GM12865 (cell line): ENCODE results near the gene PSMD11.

ENCODE experiments used
- DNase-seq: peaks from one replicate; pipeline ENCODE4 v3.0.0; 2010; ENCODE audit warnings: low read depth
- H3K4me3 ChIP-seq: 2 replicates; pipeline ENCODE4 v1.5.1; 2011; ENCODE audit warnings: mild to moderate bottlenecking, low read depth, low read length, control low read depth
- TF ChIP-seq, protein P1 (sequence below): IDR thresholded peaks from 2 replicates; pipeline ENCODE4 v1.5.1; 2011; ENCODE audit warnings: low read length, control low read depth, low read depth, inconsistent platforms; ENCODE audit not compliant: insufficient read depth; ENCODE audit errors: missing control alignments

PSMD11 gene

DNA sequence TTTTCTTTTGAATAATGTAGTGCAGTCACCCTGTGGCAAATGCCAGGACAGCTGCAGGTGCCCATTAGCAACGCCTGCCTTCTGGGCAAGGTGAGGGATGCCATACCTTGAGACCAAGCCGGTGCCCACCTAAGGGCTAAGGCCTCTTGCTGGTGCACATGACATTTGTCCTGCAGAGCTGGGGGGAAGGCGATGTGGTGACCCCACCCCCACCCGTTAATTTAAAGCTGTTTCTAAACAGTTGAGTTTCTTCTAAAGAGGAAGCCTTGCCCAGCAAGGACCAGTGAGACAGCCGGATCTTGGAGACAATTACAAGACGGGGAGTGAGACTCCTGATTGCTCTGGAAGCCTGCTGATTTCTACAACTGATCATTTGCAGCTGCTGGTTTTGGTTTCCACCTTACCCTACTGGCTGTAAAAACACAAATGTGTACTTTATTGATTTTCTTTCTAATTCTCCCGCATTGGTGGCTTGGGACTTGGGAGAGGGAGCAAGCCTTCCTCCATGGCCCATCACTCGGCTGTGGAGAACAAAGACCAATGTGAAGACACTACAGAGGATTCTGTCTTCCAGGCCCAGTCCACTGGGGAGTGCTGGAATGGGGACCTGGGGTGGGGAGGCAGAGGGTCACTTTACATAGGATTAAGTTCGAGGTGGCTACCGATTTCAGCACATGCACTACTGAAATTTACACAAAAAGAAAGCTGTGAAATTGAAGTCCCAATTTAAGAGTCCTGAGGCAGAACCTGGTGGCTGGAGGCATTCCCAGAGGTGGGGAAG, 45.2 kb downstream of the PSMD11 start:
- DNase-seq = peak; percentile 58
- peak overlapping the region; percentile 47 for H3K4me3 ChIP-seq
- TF ChIP-seq, protein P1, sequence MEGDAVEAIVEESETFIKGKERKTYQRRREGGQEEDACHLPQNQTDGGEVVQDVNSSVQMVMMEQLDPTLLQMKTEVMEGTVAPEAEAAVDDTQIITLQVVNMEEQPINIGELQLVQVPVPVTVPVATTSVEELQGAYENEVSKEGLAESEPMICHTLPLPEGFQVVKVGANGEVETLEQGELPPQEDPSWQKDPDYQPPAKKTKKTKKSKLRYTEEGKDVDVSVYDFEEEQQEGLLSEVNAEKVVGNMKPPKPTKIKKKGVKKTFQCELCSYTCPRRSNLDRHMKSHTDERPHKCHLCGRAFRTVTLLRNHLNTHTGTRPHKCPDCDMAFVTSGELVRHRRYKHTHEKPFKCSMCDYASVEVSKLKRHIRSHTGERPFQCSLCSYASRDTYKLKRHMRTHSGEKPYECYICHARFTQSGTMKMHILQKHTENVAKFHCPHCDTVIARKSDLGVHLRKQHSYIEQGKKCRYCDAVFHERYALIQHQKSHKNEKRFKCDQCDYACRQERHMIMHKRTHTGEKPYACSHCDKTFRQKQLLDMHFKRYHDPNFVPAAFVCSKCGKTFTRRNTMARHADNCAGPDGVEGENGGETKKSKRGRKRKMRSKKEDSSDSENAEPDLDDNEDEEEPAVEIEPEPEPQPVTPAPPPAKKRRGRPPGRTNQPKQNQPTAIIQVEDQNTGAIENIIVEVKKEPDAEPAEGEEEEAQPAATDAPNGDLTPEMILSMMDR = no peak

DNA sequence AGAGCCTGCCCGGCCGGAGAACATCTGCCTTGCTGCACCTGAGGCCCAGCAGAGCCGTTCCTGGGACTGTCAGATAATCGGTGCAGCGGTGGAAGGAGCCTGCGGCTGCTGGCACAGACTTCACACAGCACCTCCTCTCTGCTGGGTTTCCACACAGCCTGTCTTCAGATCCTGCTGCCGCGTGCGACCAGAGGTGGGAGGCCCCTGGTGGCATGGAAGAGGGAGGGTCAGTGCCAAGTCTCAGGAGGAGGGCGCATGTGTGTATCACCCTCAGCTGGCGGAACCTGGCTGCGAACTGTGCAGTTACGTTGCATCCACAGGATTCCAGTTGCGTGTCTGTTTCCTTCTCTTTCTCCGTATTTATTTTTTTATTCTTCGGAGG, 45.8 kb downstream of the PSMD11 start:
- H3K4me3 ChIP-seq = peak overlapping the region; percentile 47

DNA sequence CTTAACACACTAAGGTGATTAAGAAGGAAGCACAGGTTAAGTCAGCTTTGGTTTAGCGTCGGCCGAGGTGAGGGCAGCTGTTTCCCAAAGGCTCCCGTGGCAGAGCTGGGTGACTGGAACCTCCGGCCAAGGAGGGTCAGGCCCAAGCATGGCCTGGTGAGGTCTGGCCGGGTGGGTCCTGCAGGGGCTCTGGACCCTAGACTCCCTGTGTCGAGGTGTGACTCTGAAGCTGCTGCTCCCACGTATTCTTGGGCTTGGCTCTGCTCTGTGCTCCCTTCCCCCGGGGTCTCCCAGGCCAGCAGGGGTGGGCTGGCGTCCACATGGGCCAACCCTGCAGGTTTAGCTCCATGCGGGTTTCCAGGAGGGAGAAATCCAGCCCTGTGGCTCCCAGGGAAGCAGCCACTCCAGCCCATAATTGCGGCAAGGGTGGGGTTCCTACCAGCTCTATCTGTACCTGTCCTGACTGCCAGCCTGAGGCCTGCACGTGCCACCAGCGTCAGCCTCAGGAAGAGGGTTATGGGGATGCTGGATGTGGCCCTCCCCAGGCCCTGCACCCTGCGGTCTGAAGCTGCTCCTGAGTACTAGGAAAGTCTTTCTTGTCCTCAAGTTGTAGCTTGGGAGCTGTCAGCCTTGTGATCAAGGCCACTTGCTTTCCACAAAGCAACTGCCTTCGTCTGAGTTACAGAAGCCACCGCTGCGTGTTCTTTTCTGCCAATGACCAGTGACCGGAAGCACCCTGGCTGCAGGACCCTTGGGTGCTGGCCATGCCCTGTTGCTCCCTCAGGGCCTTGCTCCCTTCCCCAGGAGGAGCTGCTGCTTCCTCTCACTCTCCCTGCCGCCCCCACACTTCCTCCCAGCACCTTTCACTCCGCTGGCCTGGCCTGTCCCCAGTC, 47.3 kb downstream of the PSMD11 start:
- H3K4me3 ChIP-seq = peak overlapping the region; percentile 47
- peak; percentile 42 for DNase-seq
- TF ChIP-seq, protein P1 = no peak

More for the DNA sequence above, 45.8 kb downstream of the PSMD11 start:
- DNase-seq = peak; percentile 36
- TF ChIP-seq, protein P1 = no peak

GRCh38 chr17:32492264-32492589, 47.9 kb downstream of the PSMD11 start:
- TF ChIP-seq, protein P1 = no peak
- DNase-seq = no peak
- H3K4me3 ChIP-seq = no peak overlapping the region

GRCh38 chr17:32492648-32493289, 48.5 kb downstream of the PSMD11 start:
- TF ChIP-seq, protein P1 = no peak
- no peak overlapping the region for H3K4me3 ChIP-seq
- no peak for DNase-seq

DNA sequence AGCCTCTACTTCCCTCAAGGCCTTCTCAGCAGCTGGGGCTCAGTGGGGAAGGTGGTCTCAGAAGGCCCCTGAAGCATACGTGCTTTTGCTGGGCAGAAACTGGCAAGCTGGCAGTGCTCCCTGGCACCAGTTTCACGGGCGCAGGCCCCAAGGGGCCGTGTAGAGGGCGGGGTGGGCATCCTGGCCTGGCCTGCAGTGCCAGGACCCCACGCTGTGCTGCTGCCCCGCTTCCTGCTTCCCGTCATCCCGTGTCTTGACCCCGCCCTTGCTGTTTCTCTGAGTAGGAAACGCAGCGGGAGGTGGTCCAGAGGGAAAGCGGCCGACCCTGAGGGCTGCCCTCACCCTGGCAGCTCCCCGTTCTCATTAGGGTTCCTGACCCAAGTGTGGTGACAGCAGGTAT, 49.3 kb downstream of the PSMD11 start:
- no peak overlapping the region for H3K4me3 ChIP-seq
- DNase-seq = no peak
- TF ChIP-seq, protein P1 = no peak
